CD8-positive, alpha-beta memory T cell (primary cell): ENCODE measurements around the gene SIRT7. TPM values are rescaled to one million over a fixed set of nuclear protein-coding genes. Genes with fewer than 3 reads are reported as not detected.

Source experiments
- CTCF ChIA-PET: fragments of 350-600 bp; sonication (Branson Sonifier 250); formaldehyde crosslinking; loops from one replicate; lab custom pipeline; 2021; ENCODE audit warnings: antibody characterized with exemption; lab: Charles Lee
- POLR2A ChIA-PET: fragments of 350-600 bp; sonication (Branson Sonifier 250); formaldehyde crosslinking; loops from one replicate; lab custom pipeline; 2021; ENCODE audit warnings: antibody characterized with exemption; lab: Charles Lee
- DNase-seq, 5 donors: peaks; one replicate each; pipeline versions ENCODE4 v3.0.0 to v3.0.0-alpha.2; 2020 to 2022; ENCODE audit warnings: mixed read lengths in 1 of 5
- H3K27ac ChIP-seq: one replicate; pipeline ENCODE4 v1.7.0; 2013; ENCODE audit warnings: low read depth, mild to moderate bottlenecking, low read length, moderate library complexity
- H3K27me3 ChIP-seq: 2 replicates; pipeline ENCODE4 v1.7.0; 2013; ENCODE audit warnings: low read length, mild to moderate bottlenecking; ENCODE audit not compliant: insufficient read depth, poor library complexity, severe bottlenecking
- H3K36me3 ChIP-seq: 2 replicates; pipeline ENCODE4 v1.7.0; 2013; ENCODE audit warnings: mild to moderate bottlenecking, low read length, moderate library complexity; ENCODE audit not compliant: insufficient read depth
- H3K4me1 ChIP-seq: 2 replicates; pipeline ENCODE4 v1.7.0; 2013; ENCODE audit warnings: mild to moderate bottlenecking, low read length, moderate library complexity; ENCODE audit not compliant: insufficient read depth
- H3K4me3 ChIP-seq: 2 replicates; pipeline ENCODE4 v1.7.0; 2013; ENCODE audit warnings: mild to moderate bottlenecking, low read length
- H3K9me3 ChIP-seq: 2 replicates; pipeline ENCODE4 v1.7.0; 2013; ENCODE audit warnings: mild to moderate bottlenecking, low read length
- H3K27ac Mint-ChIP-seq, 8 donors: one replicate each; pipeline ENCODE4 v1.8.0; 2020 to 2021; ENCODE audit warnings: mixed read lengths in 8 of 8, mild to moderate bottlenecking in 6 of 8, inconsistent platforms in 3 of 8, moderate library complexity in 3 of 8
- H3K27me3 Mint-ChIP-seq, 2 donors: one replicate each; pipeline ENCODE4 v1.8.0; 2020 to 2021; ENCODE audit warnings: mixed read lengths in 2 of 2, mild to moderate bottlenecking in 1 of 2, moderate library complexity in 1 of 2
- H3K36me3 Mint-ChIP-seq, 3 donors: one replicate each; pipeline ENCODE4 v1.8.0; 2020 to 2021; ENCODE audit warnings: mixed read lengths in 3 of 3, inconsistent platforms in 1 of 3, mild to moderate bottlenecking in 1 of 3
- H3K4me1 Mint-ChIP-seq, 3 donors: one replicate each; pipeline ENCODE4 v1.8.0; 2020 to 2021; ENCODE audit warnings: mixed read lengths in 3 of 3, inconsistent platforms in 1 of 3, mild to moderate bottlenecking in 1 of 3
- H3K4me3 Mint-ChIP-seq, 7 donors: one replicate each; pipeline ENCODE4 v1.8.0; 2020 to 2021; ENCODE audit warnings: mixed read lengths in 7 of 7, mild to moderate bottlenecking in 6 of 7, moderate library complexity in 4 of 7, inconsistent platforms in 2 of 7
- H3K9me3 Mint-ChIP-seq, 5 donors: one replicate each; pipeline ENCODE4 v1.8.0; 2020 to 2022; ENCODE audit warnings: mixed read lengths in 5 of 5, mild to moderate bottlenecking in 3 of 5, moderate library complexity in 2 of 5, inconsistent platforms in 1 of 5
- polyA plus RNA-seq: library from polyadenylated mRNA; unstranded; fragments of 300-500 nt; fragmentation: Illumina TruSeq; gene quantifications from one replicate; pipeline ENCODE4 v1.2.3, GENCODE V29; 2021
- total RNA-seq, 2 experiments: library from RNA; stranded (reverse); gene quantifications; one replicate each; pipeline ENCODE4 v1.2.3, GENCODE V29; 2021

Gene SIRT7
- total and polyA plus RNA-seq, 3 experiments from 2014 or later: 40.1 to 41.7 (median 41.4) TPM

DNA sequence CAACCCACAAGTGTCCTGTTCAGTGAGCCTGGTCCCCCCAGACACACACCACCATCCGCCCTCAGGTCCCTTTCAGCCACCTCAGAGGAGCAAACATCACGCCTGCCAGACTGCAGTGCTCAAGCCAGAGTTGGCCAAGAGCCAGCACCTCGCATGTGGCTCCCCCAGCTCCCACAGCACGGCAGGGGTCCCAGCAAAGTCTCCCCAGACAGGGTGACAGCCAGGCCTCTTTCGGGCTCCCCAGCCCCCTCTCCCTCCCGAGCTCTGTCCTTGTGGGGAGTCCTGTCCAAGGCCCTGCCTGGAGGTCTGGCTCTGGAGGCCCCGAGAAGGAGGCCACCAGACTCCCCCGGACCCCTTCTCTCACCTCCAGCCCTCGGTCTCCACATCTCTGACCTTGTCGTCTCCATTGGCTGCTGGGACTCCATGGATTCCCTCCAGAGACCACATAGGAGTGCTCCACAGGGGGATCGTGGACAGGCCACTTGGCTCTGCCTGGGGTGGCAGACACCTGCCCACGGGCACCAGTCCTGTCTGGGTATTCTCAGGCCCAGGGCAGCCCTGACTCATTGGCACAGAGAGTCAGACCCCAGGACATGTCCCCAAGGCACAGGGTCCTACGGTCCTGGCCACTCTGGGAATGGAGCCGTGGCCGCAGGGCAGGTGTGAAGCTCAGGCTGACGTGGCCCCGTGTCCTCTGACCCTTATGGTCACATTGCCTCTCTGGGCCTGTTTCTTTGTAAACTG, 30.8 kb upstream of the SIRT7 start:
- ChIA-PET POLR2A (no interaction called here), CTCF (interaction anchor here (2.0 kb wide), 1 partner anchor 11 kb away, joined by 10 read pairs; no protein-coding TSS in a partner anchor)
- Histone ChIP-seq H3K27me3 (no peaks in the 10 kb centered on the region), H3K36me3 (no peaks in the 10 kb centered on the region), H3K27ac (no peak overlapping the region), H3K4me1 (no peaks in the 10 kb centered on the region), H3K9me3 (no peaks in the 10 kb centered on the region), H3K4me3 (no peak overlapping the region)
- H3K36me3 Mint-ChIP-seq: no peaks in the 10 kb centered on the region
- H3K27me3 Mint-ChIP-seq: no peaks in the 10 kb centered on the region
- no peak for DNase-seq
- H3K27ac Mint-ChIP-seq: peak overlapping the region in 1 of 8 donors; percentile 87
- H3K4me1 Mint-ChIP-seq: peaks cover 0 to 3% (median 0%) of the 10 kb centered on the region in 3 donors
- no peak overlapping the region for H3K4me3 Mint-ChIP-seq
- no peaks in the 10 kb centered on the region for H3K9me3 Mint-ChIP-seq

GRCh38 chr17:81947189-81947588, 29.2 kb upstream of the SIRT7 start, which contains the start of gene MYADML2:
Gene MYADML2, minus strand, starts transcription at chr17:81947233. Its CDS starts 5,492 bp downstream, at chr17:81941741.
- Mint-ChIP-seq H3K36me3 (no peaks in the 10 kb centered on the region), H3K4me1 (peaks cover 0 to 3% (median 0%) of the 10 kb centered on the region in 3 donors), H3K27me3 (peaks cover 0 to 4% of the 10 kb centered on the region in 2 donors), H3K27ac (peak within 1 kb of the TSS in 2 of 8 donors; percentile 46 to 55), H3K4me3 (no peak within 1 kb of the TSS), H3K9me3 (no peaks in the 10 kb centered on the region)
- H3K27me3 ChIP-seq: no peaks in the 10 kb centered on the region
- H3K4me1 ChIP-seq: no peaks in the 10 kb centered on the region
- H3K36me3 ChIP-seq: no peaks in the 10 kb centered on the region
- H3K27ac ChIP-seq: no peak within 1 kb of the TSS
- ChIA-PET POLR2A (no interaction called here), CTCF (interaction anchor here (2.0 kb wide), 1 partner anchor 13 kb away, joined by 10 read pairs; no protein-coding TSS in a partner anchor)
- no peak within 1 kb of the TSS for H3K4me3 ChIP-seq
- DNase-seq: no peak
- no peaks in the 10 kb centered on the region for H3K9me3 ChIP-seq

- ChIA-PET POLR2A (no interaction called here), CTCF (interaction anchor here (1.3 to 1.7 kb wide), 2 partner anchors 14 to 16 kb away, joined by 3 to 7 read pairs; no protein-coding TSS in a partner anchor)
- peaks cover 0 to 11% of the 10 kb centered on the region in 2 donors for H3K27me3 Mint-ChIP-seq
Observed at GRCh38 chr17:81944858-81945257, 26.9 kb upstream of the SIRT7 start.

GRCh38 chr17:81942167-81942553, 24.2 kb upstream of the SIRT7 start:
- no peaks in the 10 kb centered on the region for H3K9me3 ChIP-seq
- CTCF ChIA-PET: interaction anchor here (1.8 kb wide), 1 partner anchor 18 kb away, joined by 7 read pairs; no protein-coding TSS in a partner anchor
- Mint-ChIP-seq H3K27me3 (peaks cover 4 to 11% of the 10 kb centered on the region in 2 donors), H3K4me1 (peaks cover 0 to 6% (median 3%) of the 10 kb centered on the region in 3 donors), H3K27ac (no peak overlapping the region), H3K9me3 (no peaks in the 10 kb centered on the region), H3K4me3 (no peak overlapping the region), H3K36me3 (no peaks in the 10 kb centered on the region)
- H3K27me3 ChIP-seq: no peaks in the 10 kb centered on the region
- H3K27ac ChIP-seq: no peak overlapping the region
- no peak for DNase-seq
- no peak overlapping the region for H3K4me3 ChIP-seq
- POLR2A ChIA-PET: interaction anchor here (0.7 kb wide), 1 partner anchor 109 kb away, joined by 4 read pairs; no protein-coding TSS in a partner anchor
- H3K4me1 ChIP-seq: no peaks in the 10 kb centered on the region
- no peaks in the 10 kb centered on the region for H3K36me3 ChIP-seq

More at GRCh38 chr17:81944858-81945257, 26.9 kb upstream of the SIRT7 start:
- Histone ChIP-seq H3K9me3 (no peaks in the 10 kb centered on the region), H3K4me1 (no peaks in the 10 kb centered on the region), H3K27me3 (no peaks in the 10 kb centered on the region), H3K36me3 (no peaks in the 10 kb centered on the region), H3K4me3 (no peak overlapping the region), H3K27ac (no peak overlapping the region)
- H3K36me3 Mint-ChIP-seq: no peaks in the 10 kb centered on the region
- H3K27ac Mint-ChIP-seq: no peak overlapping the region
- DNase-seq: no peak
- H3K4me1 Mint-ChIP-seq: no peaks in the 10 kb centered on the region
- no peak overlapping the region for H3K4me3 Mint-ChIP-seq
- H3K9me3 Mint-ChIP-seq: no peaks in the 10 kb centered on the region

- POLR2A ChIA-PET: no interaction called here
- Histone ChIP-seq H3K27ac (no peak overlapping the region), H3K4me3 (no peak overlapping the region), H3K9me3 (no peaks in the 10 kb centered on the region), H3K4me1 (peaks cover 3% of the 10 kb centered on the region), H3K27me3 (no peaks in the 10 kb centered on the region), H3K36me3 (no peaks in the 10 kb centered on the region)
- Mint-ChIP-seq H3K9me3 (no peaks in the 10 kb centered on the region), H3K27me3 (peaks cover 4 to 11% of the 10 kb centered on the region in 2 donors), H3K4me3 (no peak overlapping the region), H3K36me3 (no peaks in the 10 kb centered on the region), H3K27ac (no peak overlapping the region), H3K4me1 (peaks cover 0 to 6% (median 3%) of the 10 kb centered on the region in 3 donors)
- no peak for DNase-seq
- CTCF ChIA-PET: interaction anchor here (1.8 kb wide), 1 partner anchor 18 kb away, joined by 7 read pairs; no protein-coding TSS in a partner anchor
Observed at GRCh38 chr17:81941484-81942166, 23.6 kb upstream of the SIRT7 start.

DNA sequence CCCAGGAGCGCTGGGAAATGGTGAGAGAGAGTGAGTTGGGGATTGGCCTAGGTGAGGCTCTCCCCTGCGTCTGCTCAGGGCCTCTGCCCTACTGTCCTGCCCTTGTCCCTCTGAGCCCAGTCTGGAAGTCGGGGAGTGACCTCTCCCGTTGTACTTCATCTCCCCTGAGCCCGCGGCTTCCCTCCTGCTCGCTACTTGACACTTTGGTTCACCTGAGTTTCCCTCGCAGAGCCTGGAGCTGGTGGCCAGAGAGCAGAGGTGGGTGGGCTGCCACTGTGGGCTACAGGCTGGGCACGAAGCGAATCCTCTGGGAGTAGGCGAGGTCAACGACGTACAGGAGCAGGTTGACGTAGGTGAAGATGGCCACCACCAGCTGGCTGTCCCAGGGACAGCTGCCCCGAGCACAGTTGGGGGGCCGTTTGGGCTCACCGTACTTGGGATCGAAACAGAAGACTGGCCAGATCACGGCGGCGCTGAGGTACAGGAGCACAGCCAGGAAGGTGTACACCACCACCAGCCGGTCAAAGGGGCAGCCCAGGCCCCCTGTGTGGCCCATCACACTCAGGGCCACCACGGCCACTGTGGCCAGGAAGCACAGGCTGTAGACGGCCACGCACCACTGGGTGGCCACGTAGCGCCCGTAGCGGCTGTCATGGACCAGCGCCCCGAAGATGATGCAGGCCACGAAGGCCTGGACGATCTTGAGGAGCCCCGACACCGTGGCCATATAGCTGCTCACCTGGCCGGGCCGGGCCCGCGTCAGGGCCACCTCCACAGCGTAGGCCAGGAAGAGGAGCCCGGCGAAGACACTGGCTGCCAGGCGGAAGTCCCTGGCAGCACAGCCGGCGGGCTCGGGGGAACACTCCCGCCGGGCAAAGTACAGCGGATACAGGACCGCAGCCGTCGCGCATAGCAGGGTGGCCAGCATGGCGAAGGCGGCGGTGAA, 22.8 kb upstream of the SIRT7 start:
- CTCF ChIA-PET: no interaction called here

GRCh38 chr17:81939881-81940385, 22.0 kb upstream of the SIRT7 start:
- POLR2A ChIA-PET: no interaction called here
- Histone ChIP-seq H3K4me3 (no peak overlapping the region), H3K27ac (no peak overlapping the region), H3K27me3 (no peaks in the 10 kb centered on the region), H3K4me1 (peaks cover 5% of the 10 kb centered on the region), H3K9me3 (no peaks in the 10 kb centered on the region), H3K36me3 (no peaks in the 10 kb centered on the region)
- H3K9me3 Mint-ChIP-seq: no peaks in the 10 kb centered on the region
- H3K4me1 Mint-ChIP-seq: peaks cover 0 to 8% (median 5%) of the 10 kb centered on the region in 3 donors
- H3K4me3 Mint-ChIP-seq: peak overlapping the region in 1 of 7 donors; percentile 40
- peaks cover 4 to 11% of the 10 kb centered on the region in 2 donors for H3K27me3 Mint-ChIP-seq
- DNase-seq: no peak
- H3K27ac Mint-ChIP-seq: no peak overlapping the region
- CTCF ChIA-PET: no interaction called here
- H3K36me3 Mint-ChIP-seq: no peaks in the 10 kb centered on the region

More for the DNA sequence above, 22.8 kb upstream of the SIRT7 start:
- POLR2A ChIA-PET: no interaction called here
- H3K9me3 Mint-ChIP-seq: no peaks in the 10 kb centered on the region
- H3K4me1 Mint-ChIP-seq: peaks cover 0 to 8% (median 4%) of the 10 kb centered on the region in 3 donors
- no peaks in the 10 kb centered on the region for H3K9me3 ChIP-seq
- H3K27me3 Mint-ChIP-seq: peaks cover 4 to 11% of the 10 kb centered on the region in 2 donors
- no peaks in the 10 kb centered on the region for H3K36me3 Mint-ChIP-seq
- H3K4me3 ChIP-seq: no peak overlapping the region
- H3K27ac ChIP-seq: no peak overlapping the region
- no peak overlapping the region for H3K4me3 Mint-ChIP-seq
- H3K36me3 ChIP-seq: no peaks in the 10 kb centered on the region
- no peak for DNase-seq
- no peak overlapping the region for H3K27ac Mint-ChIP-seq
- H3K27me3 ChIP-seq: no peaks in the 10 kb centered on the region
- H3K4me1 ChIP-seq: peaks cover 5% of the 10 kb centered on the region
